Measurements from ENCODE around the gene BARHL1.

DNA sequence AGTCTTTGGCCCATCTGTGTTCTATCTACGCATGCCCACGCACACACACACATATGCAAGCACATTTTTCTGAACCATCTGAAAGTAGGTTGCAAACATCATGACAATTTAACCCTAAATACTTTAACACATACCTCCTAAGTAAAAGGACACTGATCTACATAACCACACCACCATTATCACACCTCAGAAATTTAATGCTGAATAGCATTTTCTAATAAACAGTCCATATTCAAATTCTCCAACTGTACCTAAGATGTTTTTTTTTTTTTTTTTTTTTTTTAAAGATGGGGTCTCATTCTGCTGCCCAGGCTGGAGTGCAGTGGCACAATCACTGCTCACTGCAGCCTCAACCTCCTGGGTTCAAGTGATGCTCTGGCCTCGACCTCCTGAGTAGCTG lies 51.9 kb downstream of the BARHL1 start:
- TF ChIP-seq, protein P1, sequence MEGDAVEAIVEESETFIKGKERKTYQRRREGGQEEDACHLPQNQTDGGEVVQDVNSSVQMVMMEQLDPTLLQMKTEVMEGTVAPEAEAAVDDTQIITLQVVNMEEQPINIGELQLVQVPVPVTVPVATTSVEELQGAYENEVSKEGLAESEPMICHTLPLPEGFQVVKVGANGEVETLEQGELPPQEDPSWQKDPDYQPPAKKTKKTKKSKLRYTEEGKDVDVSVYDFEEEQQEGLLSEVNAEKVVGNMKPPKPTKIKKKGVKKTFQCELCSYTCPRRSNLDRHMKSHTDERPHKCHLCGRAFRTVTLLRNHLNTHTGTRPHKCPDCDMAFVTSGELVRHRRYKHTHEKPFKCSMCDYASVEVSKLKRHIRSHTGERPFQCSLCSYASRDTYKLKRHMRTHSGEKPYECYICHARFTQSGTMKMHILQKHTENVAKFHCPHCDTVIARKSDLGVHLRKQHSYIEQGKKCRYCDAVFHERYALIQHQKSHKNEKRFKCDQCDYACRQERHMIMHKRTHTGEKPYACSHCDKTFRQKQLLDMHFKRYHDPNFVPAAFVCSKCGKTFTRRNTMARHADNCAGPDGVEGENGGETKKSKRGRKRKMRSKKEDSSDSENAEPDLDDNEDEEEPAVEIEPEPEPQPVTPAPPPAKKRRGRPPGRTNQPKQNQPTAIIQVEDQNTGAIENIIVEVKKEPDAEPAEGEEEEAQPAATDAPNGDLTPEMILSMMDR (IDR thresholded peaks at IDR 0.05): no peak
- TF ChIP-seq ZFX (IDR thresholded peaks at IDR 0.05; ENCODE audit: borderline replicate concordance): no peak
